GM21717 (cell line): ENCODE data around the gene NKX2-4.
"Not testable (repeated sequence)": the region's sequence is repeated elsewhere in the genome, so short reads cannot be mapped to it uniquely, and the experiment has no call there.

Experiments used
- ATAC-seq: cut with Tn5 transposase; IDR thresholded peaks from one replicate; pipeline ENCODE4 v1.9.1; 2021; ENCODE audit warnings: mild to moderate bottlenecking, moderate library complexity; ENCODE audit not compliant: unreplicated experiment

The NKX2-4 gene

GRCh38 chr20:21394551-21394950, 2.8 kb downstream of the NKX2-4 start:
- no peak for ATAC-seq

DNA sequence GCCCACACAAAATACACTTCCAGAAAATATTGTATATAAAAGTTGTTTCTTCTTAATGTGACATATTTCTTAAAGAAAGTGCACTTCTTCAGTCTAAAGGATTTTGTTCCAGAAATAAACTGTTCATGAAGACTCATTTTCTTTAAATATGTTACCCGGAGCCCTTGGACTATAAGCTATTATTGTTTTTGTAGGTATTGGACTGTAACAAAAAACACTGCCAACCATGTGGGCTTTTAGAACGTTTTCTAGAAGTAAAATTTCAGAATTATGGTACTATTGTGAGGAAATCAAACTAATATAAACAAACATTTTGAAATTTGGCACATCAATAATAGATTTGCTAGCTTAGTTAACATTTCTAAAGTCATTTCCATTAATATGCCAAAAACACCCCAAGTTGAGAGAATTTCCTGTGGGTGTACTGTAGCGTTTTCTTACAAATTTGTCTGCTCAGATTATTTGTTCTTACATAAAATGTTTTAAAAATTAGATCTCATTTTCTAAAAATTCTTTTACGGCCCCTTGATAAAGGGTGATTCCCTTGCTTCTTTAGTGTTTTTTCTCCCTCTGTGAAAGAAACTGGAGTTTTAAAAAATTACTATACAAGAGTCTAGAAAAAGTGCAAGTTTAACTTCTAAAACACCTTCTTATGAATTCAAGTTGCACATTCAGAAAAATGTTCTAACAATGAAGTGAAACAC, 3.4 kb downstream of the NKX2-4 start:
- ATAC-seq: no peak

GRCh38 chr20:21393166-21393565, 4.2 kb downstream of the NKX2-4 start:
- no peak for ATAC-seq

- ATAC-seq: no peak
Observed at GRCh38 chr20:21391972-21392352, 5.4 kb downstream of the NKX2-4 start.

- ATAC-seq: no peak
Observed at GRCh38 chr20:21391185-21391971, 5.9 kb downstream of the NKX2-4 start.

DNA sequence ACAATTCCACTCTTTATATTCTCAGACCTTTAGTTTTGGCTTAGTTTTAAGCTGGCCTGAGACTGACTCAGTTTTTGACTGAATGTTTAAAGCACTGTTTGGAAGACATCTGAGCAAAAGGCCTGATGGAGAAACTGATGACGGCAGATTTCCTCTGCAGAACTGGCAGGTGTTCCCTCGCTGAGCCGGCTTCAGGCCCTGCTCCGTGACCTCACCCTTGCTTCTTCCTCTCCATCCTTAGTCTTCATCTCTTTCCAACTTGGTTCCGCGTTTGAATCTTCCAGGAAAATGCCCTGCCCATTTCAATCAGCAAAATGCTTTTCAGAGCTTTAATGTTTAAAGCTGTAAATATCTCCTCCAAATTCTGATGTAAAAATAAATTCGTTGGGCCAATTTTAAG, 6.6 kb downstream of the NKX2-4 start:
- ATAC-seq: no peak

- no peak for ATAC-seq
Observed at GRCh38 chr20:21389368-21389767, 8.0 kb downstream of the NKX2-4 start.

- ATAC-seq: no peak
Observed at GRCh38 chr20:21388566-21388965, 8.8 kb downstream of the NKX2-4 start.

GRCh38 chr20:21387528-21387927, 9.8 kb downstream of the NKX2-4 start:
- ATAC-seq: no peak

DNA sequence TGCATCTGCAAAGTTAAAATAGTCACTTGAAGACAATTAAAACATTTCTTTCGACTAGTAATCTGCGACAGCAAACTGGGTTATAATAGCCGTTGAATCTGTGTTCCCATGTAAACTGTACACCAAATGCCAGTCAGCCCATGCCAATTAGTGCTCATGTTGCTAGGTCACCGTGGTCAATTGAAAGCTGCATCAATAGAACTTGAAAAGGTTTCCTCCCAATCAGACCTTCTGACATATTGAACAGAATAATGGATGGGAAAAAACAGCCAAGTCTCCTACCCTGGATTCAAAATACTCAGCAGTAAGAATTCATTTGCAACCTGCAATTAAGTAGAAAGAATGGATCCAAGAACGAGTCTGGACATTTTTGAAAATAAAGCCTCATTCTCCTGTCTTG, 11.2 kb downstream of the NKX2-4 start:
- no peak for ATAC-seq

DNA sequence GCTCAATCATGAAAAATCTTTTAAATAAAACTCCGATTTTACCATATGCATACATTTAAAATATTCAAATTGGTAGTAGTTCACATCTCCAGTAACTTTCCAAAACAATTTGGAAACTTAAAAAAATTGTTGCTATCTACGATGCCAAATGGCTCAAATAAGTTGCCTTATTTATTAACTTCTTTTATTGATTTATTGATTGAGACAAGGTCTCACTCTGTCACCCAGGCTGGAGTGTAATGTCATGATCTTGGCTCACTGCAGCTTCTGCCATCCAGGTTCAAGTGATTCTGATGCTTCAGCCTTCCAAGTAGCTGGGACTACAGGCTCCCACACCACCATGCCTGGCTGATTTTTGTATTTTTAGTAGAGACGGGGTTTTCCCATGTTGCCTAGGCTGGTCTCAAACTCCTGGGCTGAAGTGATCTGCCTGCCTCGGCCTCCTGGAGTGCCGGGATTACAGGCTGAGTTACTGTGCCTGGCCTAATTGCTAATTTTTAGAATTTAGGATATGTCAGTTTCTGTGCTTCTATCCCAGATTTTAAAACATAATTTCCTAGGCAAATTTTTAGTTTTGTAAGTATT, 12.9 kb downstream of the NKX2-4 start:
- no peak for ATAC-seq

- no peak for ATAC-seq
Observed at GRCh38 chr20:21381619-21382018, 15.7 kb downstream of the NKX2-4 start.

GRCh38 chr20:21380711-21381110, 16.6 kb downstream of the NKX2-4 start:
- ATAC-seq: no peak

DNA sequence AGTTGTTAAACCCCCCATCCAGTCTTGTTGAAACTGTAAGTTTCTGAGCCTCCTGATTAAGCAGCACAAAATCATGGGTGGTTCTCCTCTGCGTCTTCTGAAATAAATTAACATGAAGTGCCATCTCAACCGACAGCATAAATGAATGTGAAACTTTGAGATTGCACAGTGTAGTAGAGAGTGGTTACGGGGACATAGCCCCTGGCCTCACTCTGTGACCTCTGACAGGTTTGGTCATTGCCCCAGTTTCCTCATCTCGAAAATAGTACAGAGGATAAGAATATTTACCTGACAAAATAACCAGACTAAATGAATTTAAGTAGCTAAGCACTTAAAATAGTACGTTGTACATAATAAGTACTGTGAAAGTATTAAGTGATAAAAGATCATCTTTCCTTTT, 19.1 kb downstream of the NKX2-4 start:
- no peak for ATAC-seq

- no peak for ATAC-seq
Observed at GRCh38 chr20:21377701-21378100, 19.6 kb downstream of the NKX2-4 start.

- no peak for ATAC-seq
Observed at GRCh38 chr20:21376626-21377025, 20.7 kb downstream of the NKX2-4 start.

GRCh38 chr20:21373436-21373835, 23.9 kb downstream of the NKX2-4 start:
- ATAC-seq: no peak

DNA sequence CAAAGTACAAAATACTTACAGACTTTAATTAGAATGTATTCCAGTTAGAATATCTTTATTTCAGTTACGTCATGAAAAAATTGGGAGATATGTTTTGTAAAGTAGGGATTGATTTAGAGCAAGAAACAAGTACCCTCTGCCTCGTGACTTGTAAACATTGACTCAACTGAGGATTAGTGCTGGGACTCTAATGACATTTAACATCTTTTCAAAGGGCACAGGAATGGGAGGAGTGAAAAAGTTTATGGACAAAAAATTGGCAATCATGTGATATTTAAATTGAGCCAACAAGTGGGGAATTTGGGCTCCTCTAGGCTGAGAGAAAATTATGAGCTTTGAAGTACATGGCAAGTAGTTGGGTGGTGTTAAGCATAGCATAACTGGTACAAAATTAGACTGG, 25.3 kb downstream of the NKX2-4 start:
- no peak for ATAC-seq

DNA sequence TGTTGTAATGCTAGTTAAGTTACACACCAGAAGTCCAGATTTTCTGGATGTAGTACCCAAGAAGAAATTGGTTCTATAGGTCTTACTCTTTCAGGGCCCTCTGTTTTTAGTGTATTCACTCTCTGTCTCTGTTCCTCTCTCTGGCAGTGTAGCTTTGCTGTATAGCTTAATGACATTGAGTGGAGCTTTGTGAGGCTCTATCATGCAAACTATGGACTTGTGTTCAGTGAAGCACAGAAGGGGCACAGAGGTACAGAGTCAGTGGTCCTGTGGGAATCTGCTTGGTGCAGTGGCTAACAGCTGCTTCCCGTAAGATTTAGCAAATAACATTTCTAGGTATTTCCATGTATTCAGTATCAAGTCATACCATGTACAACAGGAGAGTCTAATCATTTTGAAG, 26.1 kb downstream of the NKX2-4 start:
- ATAC-seq: no peak

DNA sequence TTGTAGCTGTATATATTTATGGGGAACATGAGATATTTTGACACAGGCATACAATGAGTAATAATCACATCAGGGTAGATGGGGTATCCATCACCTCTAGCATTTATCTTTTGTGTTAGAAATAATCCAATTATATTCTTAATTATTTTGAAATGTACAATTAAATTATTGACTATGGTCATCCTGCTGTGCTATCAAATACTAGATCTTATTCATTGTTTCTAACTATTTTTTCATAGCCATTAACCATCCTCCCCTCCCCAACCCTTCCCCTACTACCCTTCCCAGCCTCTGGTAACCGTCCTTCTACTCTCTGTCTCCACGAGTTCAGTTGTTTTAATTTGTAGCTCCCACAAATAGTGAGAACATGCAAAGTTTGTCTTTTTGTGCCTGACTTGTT, 28.5 kb downstream of the NKX2-4 start:
- ATAC-seq: no peak

GRCh38 chr20:21366273-21366672, 31.1 kb downstream of the NKX2-4 start:
- ATAC-seq: not testable (repeated sequence)

GRCh38 chr20:21365771-21366170, 31.6 kb downstream of the NKX2-4 start:
- no peak for ATAC-seq
